Measurements from ENCODE around the gene ZBTB21.

DNA sequence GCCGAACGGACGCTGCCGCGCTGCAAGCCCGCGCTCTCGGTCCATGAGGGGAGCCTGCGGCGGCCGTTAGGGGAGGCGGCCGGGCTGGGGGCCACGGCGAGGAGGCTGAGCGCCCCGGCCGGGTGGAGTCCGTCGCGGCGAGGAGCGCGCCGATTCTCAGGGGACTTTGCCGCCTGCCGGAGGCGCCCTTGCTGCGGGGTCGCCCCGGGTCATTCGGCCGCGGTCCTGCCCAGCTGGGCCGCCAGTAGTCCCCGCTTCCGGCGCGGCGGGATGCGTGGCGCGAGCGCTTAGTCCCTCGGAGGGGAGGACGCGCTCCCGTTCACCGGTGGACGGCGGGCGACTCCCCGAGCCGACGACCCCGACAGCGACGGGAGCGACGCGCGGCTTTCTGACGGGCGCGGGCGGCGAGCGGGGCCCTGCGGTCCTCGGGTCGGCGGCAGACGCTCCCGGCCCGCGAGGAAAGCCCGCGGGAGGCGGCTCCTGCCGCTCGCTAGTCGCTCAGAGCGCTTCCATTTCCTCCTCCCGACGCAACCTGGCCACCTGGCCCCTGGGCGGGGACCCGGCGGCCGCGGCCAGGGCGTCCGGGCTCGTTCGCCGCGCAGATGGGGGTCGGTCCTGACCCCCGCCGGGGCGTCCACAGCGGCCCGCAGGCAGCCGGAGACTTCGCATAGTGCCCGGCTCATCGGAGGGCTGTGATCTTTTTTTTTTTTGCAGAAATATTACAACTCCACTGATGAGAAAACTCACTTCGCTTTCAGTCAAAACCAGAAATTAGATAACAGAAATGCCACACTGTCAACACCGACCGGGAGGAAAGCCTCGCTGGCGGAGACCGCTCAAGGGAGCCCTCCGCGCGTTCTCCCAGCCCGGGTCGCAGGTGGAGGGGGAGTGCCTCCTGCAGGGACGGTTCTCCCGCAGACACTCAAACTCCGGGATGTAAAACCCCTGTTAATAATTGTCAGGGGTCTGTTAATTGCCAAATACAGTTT, 641 bp upstream of the ZBTB21 start:
- TF ChIP-seq, protein P1, sequence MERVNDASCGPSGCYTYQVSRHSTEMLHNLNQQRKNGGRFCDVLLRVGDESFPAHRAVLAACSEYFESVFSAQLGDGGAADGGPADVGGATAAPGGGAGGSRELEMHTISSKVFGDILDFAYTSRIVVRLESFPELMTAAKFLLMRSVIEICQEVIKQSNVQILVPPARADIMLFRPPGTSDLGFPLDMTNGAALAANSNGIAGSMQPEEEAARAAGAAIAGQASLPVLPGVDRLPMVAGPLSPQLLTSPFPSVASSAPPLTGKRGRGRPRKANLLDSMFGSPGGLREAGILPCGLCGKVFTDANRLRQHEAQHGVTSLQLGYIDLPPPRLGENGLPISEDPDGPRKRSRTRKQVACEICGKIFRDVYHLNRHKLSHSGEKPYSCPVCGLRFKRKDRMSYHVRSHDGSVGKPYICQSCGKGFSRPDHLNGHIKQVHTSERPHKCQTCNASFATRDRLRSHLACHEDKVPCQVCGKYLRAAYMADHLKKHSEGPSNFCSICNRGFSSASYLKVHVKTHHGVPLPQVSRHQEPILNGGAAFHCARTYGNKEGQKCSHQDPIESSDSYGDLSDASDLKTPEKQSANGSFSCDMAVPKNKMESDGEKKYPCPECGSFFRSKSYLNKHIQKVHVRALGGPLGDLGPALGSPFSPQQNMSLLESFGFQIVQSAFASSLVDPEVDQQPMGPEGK (CRISPR knock-in tag; IDR thresholded peaks at IDR 0.05; ENCODE audit: borderline replicate concordance): no peak
- TF ChIP-seq ARNTL (CRISPR knock-in tag; IDR thresholded peaks at IDR 0.05; ENCODE audit: borderline replicate concordance, low read depth) (no peak), PPARA (CRISPR knock-in tag; IDR thresholded peaks at IDR 0.05; ENCODE audit: borderline replicate concordance) (no peak), ZC3H10 (CRISPR knock-in tag; IDR thresholded peaks at IDR 0.05) (no peak), GLIS3 (CRISPR knock-in tag; IDR thresholded peaks at IDR 0.05) (no peak), ZFP3 (CRISPR knock-in tag; IDR thresholded peaks at IDR 0.05) (no peak), TOX (CRISPR knock-in tag; IDR thresholded peaks at IDR 0.05; ENCODE audit: borderline replicate concordance) (no peak), SNAI2 (CRISPR knock-in tag; IDR thresholded peaks at IDR 0.05) (no peak), ZNF8 (CRISPR knock-in tag; IDR thresholded peaks at IDR 0.05) (no peak)
- TF ChIP-seq, protein P2, sequence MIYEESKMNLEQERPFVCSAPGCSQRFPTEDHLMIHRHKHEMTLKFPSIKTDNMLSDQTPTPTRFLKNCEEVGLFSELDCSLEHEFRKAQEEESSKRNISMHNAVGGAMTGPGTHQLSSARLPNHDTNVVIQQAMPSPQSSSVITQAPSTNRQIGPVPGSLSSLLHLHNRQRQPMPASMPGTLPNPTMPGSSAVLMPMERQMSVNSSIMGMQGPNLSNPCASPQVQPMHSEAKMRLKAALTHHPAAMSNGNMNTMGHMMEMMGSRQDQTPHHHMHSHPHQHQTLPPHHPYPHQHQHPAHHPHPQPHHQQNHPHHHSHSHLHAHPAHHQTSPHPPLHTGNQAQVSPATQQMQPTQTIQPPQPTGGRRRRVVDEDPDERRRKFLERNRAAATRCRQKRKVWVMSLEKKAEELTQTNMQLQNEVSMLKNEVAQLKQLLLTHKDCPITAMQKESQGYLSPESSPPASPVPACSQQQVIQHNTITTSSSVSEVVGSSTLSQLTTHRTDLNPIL (CRISPR knock-in tag; IDR thresholded peaks at IDR 0.05; ENCODE audit: low read depth): no peak
